ENCODE results near the gene ALOXE3.

DNA sequence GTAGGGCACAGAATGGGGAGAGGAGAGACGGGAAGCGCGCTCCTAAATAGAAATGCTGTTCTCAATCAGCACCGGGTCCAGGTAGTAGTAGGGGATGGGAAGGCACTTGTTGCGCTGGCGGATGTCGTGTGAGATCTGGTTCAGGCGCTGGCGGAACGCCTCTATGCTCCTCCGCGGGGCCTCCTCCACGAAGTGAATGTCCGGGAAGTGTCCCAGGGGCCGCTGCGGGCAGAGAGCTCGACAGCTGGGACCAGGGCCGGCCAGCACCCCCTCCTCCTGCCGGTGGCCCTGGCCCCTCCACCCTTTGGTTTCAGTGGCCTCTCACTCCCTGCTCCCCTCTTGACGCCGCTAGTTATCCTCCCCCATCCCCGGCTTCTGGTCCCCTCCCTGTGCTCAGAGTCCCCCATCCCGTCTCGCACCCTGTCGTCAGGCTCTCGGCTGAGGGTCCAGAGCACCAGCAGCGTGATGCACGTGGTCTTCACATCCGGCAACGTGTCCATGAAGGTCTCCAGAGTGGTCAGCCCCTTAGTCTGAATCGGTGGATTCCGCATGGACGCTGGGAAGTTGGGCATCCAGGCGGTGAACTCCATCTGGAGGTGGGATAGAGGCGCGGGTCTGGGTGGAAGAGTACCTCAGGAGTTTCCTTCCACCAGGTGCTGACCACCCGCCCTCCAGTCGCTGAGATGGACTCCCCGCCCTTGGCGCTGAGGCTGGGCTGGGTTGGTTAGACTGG is 45.4 kb downstream of the ALOXE3 start:
- TF ChIP-seq FOXP2 (optimal IDR thresholded peaks at IDR 0.05; ENCODE audit: borderline replicate concordance, extremely low read depth, extremely low read length, insufficient read depth), result no peak
- TF ChIP-seq SIN3A (IDR thresholded peaks at IDR 0.05; ENCODE audit: borderline replicate concordance, insufficient read depth, low read length), result no peak
- no peak for TF ChIP-seq TAF1 (IDR thresholded peaks at IDR 0.05; ENCODE audit: borderline replicate concordance, insufficient read depth, low read length)
- no peak for TF ChIP-seq POLR2AphosphoS5 (IDR thresholded peaks at IDR 0.05; ENCODE audit: low read depth, low read length)

Data from PFSK-1 (cell line).